H1 (cell line): ENCODE measurements around the gene ZNF415. TPM values are rescaled to one million over a fixed set of nuclear protein-coding genes. Genes with fewer than 3 reads are reported as not detected.

ENCODE experiments used
- CTCF ChIA-PET: fragments of 300-600 bp; sonication (Branson Sonifier 250); formaldehyde crosslinking; loops from one replicate; lab custom pipeline; 2021; ENCODE audit not compliant: partially characterized antibody; lab: Charles Lee
- POLR2A ChIA-PET: fragments of 300-600 bp; sonication (Branson Sonifier 250); formaldehyde crosslinking; loops from one replicate; lab custom pipeline; 2021; ENCODE audit warnings: inconsistent platforms; ENCODE audit not compliant: partially characterized antibody; lab: Charles Lee
- DNase-seq, 2 experiments: peaks; one replicate each; pipeline versions ENCODE4 v3.0.0 to v3.0.0-alpha.2; 2010 to 2022; ENCODE audit warnings: low spot score in 2 of 2, low read depth in 1 of 2, mixed read lengths in 1 of 2
- FAIRE-seq: peaks from 2 replicates; lab custom pipeline; 2011; peaks lifted over from hg19 to GRCh38; lab: Jason Lieb, UNC
- H2AFZ ChIP-seq: 2 replicates; pipeline ENCODE4 v1.8.1; 2012; ENCODE audit warnings: low read length, inconsistent platforms
- H2AK5ac ChIP-seq: 2 replicates; pipeline ENCODE4 v1.6.1; 2013; ENCODE audit warnings: low read depth, low read length
- H2BK120ac ChIP-seq: replicated peaks from 2 replicates; pipeline ENCODE3; 2013; ENCODE audit warnings: low read depth, low read length, inconsistent platforms
- H2BK12ac ChIP-seq: 2 replicates; pipeline ENCODE4 v1.6.1; 2013; ENCODE audit warnings: low read depth, low read length
- H2BK15ac ChIP-seq: 2 replicates; pipeline ENCODE4 v1.6.1; 2013; ENCODE audit warnings: low read length
- H2BK20ac ChIP-seq: 2 replicates; pipeline ENCODE4 v1.6.1; 2013; ENCODE audit warnings: low read length
- H2BK5ac ChIP-seq: 2 replicates; pipeline ENCODE4 v1.6.1; 2013; ENCODE audit warnings: low read depth, low read length
- H3K14ac ChIP-seq: 2 replicates; pipeline ENCODE4 v1.6.1; 2013; ENCODE audit warnings: inconsistent platforms; ENCODE audit not compliant: insufficient read length
- H3K18ac ChIP-seq: 2 replicates; pipeline ENCODE4 v1.6.1; 2013; ENCODE audit warnings: low read length; ENCODE audit errors: extremely low read depth
- H3K23ac ChIP-seq: 2 replicates; pipeline ENCODE4 v1.6.1; 2013; ENCODE audit warnings: inconsistent platforms; ENCODE audit not compliant: insufficient read length
- H3K23me2 ChIP-seq: 2 replicates; pipeline ENCODE4 v1.6.1; 2013; ENCODE audit warnings: low read depth, low read length
- H3K27ac ChIP-seq: 2 replicates; pipeline ENCODE4 v1.6.1; 2011; ENCODE audit warnings: low read depth, low read length, inconsistent platforms
- H3K27me3 ChIP-seq, 4 experiments: replicated peaks in 1 of 4; 1 replicate in 1 of 4; 2 replicates in 3 of 4; pipeline versions ENCODE4 v1.6.1 to v1.8.1; 2011 to 2013; ENCODE audit warnings: low read length in 3 of 4, mild to moderate bottlenecking in 3 of 4, inconsistent platforms in 2 of 4, mixed read lengths in 2 of 4, moderate library complexity in 1 of 4; ENCODE audit not compliant: control insufficient read depth in 3 of 4, insufficient read depth in 3 of 4; ENCODE audit errors: extremely low read depth in 1 of 4
- H3K36me3 ChIP-seq, 4 experiments: 2 replicates each; pipeline versions ENCODE4 v1.6.1 to v1.8.1; 2011 to 2013; ENCODE audit warnings: mild to moderate bottlenecking in 4 of 4, low read length in 3 of 4, moderate library complexity in 2 of 4, control low read depth in 1 of 4, inconsistent platforms in 1 of 4; ENCODE audit not compliant: insufficient read depth in 4 of 4, control insufficient read depth in 2 of 4
- H3K4ac ChIP-seq: replicated peaks from 2 replicates; pipeline ENCODE3; 2013; ENCODE audit warnings: low read length, low read depth, mixed read lengths, inconsistent platforms; ENCODE audit not compliant: insufficient read length
- H3K4me1 ChIP-seq, 4 experiments: replicated peaks in 1 of 4; 1 replicate in 1 of 4; 2 replicates in 3 of 4; pipeline versions ENCODE4 v1.6.1 to v1.8.1; 2011 to 2013; ENCODE audit warnings: low read length in 3 of 4, inconsistent platforms in 2 of 4, mixed read lengths in 1 of 4; ENCODE audit not compliant: insufficient read depth in 4 of 4, control insufficient read depth in 3 of 4
- H3K4me2 ChIP-seq, 2 experiments: 2 replicates each; pipeline versions ENCODE4 v1.6.1 to v1.8.1; 2011 to 2013; ENCODE audit warnings: low read depth in 2 of 2, low read length in 2 of 2, control low read depth in 1 of 2, inconsistent platforms in 1 of 2, mild to moderate bottlenecking in 1 of 2; ENCODE audit not compliant: insufficient read depth in 1 of 2
- H3K4me3 ChIP-seq, 4 experiments: fragments of 200-600, 300-600 bp in 1 of 4; sonication (generic), shearing (Covaris generic), sonication (Bioruptor Twin) in 1 of 4; 2 replicates each; pipeline versions ENCODE4 v1.5.1 to v1.8.1; 2011 to 2016; ENCODE audit warnings: low read length in 4 of 4, low read depth in 3 of 4, control low read depth in 2 of 4, inconsistent platforms in 2 of 4, mild to moderate bottlenecking in 2 of 4, mixed read lengths in 1 of 4, moderate library complexity in 1 of 4; ENCODE audit not compliant: insufficient read depth in 2 of 4; ENCODE audit errors: extremely low read depth in 1 of 4
- H3K56ac ChIP-seq: replicated peaks from 2 replicates; pipeline ENCODE3; 2013; ENCODE audit warnings: low read depth, mild to moderate bottlenecking, mixed read lengths, low read length, inconsistent platforms; ENCODE audit not compliant: insufficient read length
- H3K79me1 ChIP-seq: 2 replicates; pipeline ENCODE4 v1.6.1; 2013; ENCODE audit warnings: low read depth, low read length, control low read depth
- H3K79me2 ChIP-seq, 2 experiments: 2 replicates each; pipeline versions ENCODE4 v1.6.1 to v1.8.1; 2012 to 2013; ENCODE audit warnings: low read length in 2 of 2, mild to moderate bottlenecking in 2 of 2, inconsistent platforms in 1 of 2; ENCODE audit not compliant: insufficient read depth in 2 of 2, control insufficient read depth in 1 of 2
- H3K9ac ChIP-seq, 4 experiments: replicated peaks in 1 of 4; 1 replicate in 1 of 4; 2 replicates in 3 of 4; pipeline versions ENCODE4 v1.6.1 to v1.8.1; 2011 to 2013; ENCODE audit warnings: low read depth in 3 of 4, low read length in 3 of 4, control low read depth in 2 of 4, mild to moderate bottlenecking in 2 of 4, moderate library complexity in 2 of 4, inconsistent platforms in 1 of 4; ENCODE audit errors: extremely low read depth in 1 of 4
- H3K9me3 ChIP-seq, 2 experiments: 2 replicates each; pipeline versions ENCODE4 v1.6.1 to v1.8.1; 2012 to 2013; ENCODE audit warnings: mild to moderate bottlenecking in 2 of 2, moderate library complexity in 2 of 2, control low read depth in 1 of 2, inconsistent platforms in 1 of 2, low read depth in 1 of 2, low read length in 1 of 2, mixed read lengths in 1 of 2; ENCODE audit not compliant: insufficient read depth in 2 of 2
- H4K20me1 ChIP-seq, 2 experiments: replicated peaks in 1 of 2; 2 replicates each; pipeline versions ENCODE3 to v1.8.1; 2011 to 2013; ENCODE audit warnings: inconsistent platforms in 2 of 2, low read length in 2 of 2, mild to moderate bottlenecking in 1 of 2; ENCODE audit not compliant: insufficient read depth in 2 of 2, control insufficient read depth in 1 of 2
- H4K5ac ChIP-seq: 2 replicates; pipeline ENCODE4 v1.6.1; 2013; ENCODE audit warnings: low read length, low read depth, mixed read lengths, inconsistent platforms; ENCODE audit not compliant: insufficient read length
- H4K8ac ChIP-seq: 2 replicates; pipeline ENCODE4 v1.8.0; 2013; ENCODE audit warnings: mild to moderate bottlenecking, moderate library complexity, low read length, inconsistent platforms; ENCODE audit not compliant: insufficient read depth; ENCODE audit errors: extremely low read depth
- H4K91ac ChIP-seq: replicated peaks from 2 replicates; pipeline ENCODE3; 2013; ENCODE audit warnings: low read length, mixed read lengths, inconsistent platforms; ENCODE audit not compliant: insufficient read length
- CREB1 ChIP-seq: IDR thresholded peaks from 2 replicates; pipeline ENCODE4 v1.6.1; 2012; ENCODE audit warnings: inconsistent platforms
- EZH2 ChIP-seq: fragments of 200-600 bp; sonication (generic); IDR thresholded peaks from 2 replicates; pipeline ENCODE4 v1.7.1; 2012; ENCODE audit warnings: low read depth, mild to moderate bottlenecking, moderate library complexity, low read length, inconsistent platforms; ENCODE audit not compliant: severe bottlenecking
- HDAC6 ChIP-seq: IDR thresholded peaks from one replicate; pipeline ENCODE4 v1.7.1; 2012; ENCODE audit warnings: low read depth, mild to moderate bottlenecking, inconsistent platforms, low read length, moderate library complexity
- KDM4A ChIP-seq: IDR thresholded peaks from one replicate; pipeline ENCODE4 v1.7.1; 2012; ENCODE audit warnings: low read depth, mild to moderate bottlenecking, moderate library complexity, low read length, inconsistent platforms; ENCODE audit not compliant: severe bottlenecking
- SIRT6 ChIP-seq: IDR thresholded peaks from one replicate; pipeline ENCODE4 v1.7.1; 2012; ENCODE audit warnings: low read length, inconsistent platforms
- SUZ12 ChIP-seq: fragments of 200-600 bp; sonication (generic); IDR thresholded peaks from 2 replicates; pipeline ENCODE4 v1.6.1; 2012; ENCODE audit warnings: mild to moderate bottlenecking, inconsistent platforms, low read length, moderate library complexity, mixed read lengths
- WGBS, 2 experiments: shearing (Covaris generic) in 1 of 2; methylation state at CpG; one replicate each; pipeline versions ENCODE4 v1.1.6 to v1.1.7; 2013 to 2015; ENCODE audit warnings: low lambda C conversion rate in 2 of 2, mixed read lengths in 2 of 2, inconsistent platforms in 1 of 2, low coverage in 1 of 2, missing lambda C conversion rate in 1 of 2; ENCODE audit not compliant: insufficient replicate concordance in 2 of 2, insufficient coverage in 1 of 2, insufficient read length in 1 of 2; ENCODE audit errors: extremely low coverage in 1 of 2, missing lambda C conversion rate in 1 of 2; 5-methylcytosine and 5-hydroxymethylcytosine counted together
- polyA plus RNA-seq, 7 experiments: library from polyadenylated mRNA; depleted of rRNA in 3 of 7; stranded (reverse) in 5 of 7; unstranded in 2 of 7; fragments of >200 nt in 5 of 7; fragments of 200-250 nt in 2 of 7; gene quantifications; 1 replicate in 5 of 7; 2 replicates in 1 of 7; 4 replicates in 1 of 7; pipeline versions ENCODE4 v1.2.1 to v1.2.3, GENCODE V29; 2011 to 2013; ENCODE audit warnings: missing spikeins in 2 of 7, mixed read lengths in 2 of 7
- total RNA-seq: library from RNA; stranded (reverse); fragmentation: NEBNext Ultra II Directional; extraction: Animal tissue kit (Norgen Biotek cat#: 25700); gene quantifications from 2 replicates; pipeline ENCODE4 v1.2.1, GENCODE V29; 2021
- TF ChIP-seq, protein P1 (sequence below), 3 experiments: IDR thresholded peaks; 1 replicate in 2 of 3; 2 replicates in 1 of 3; pipeline versions ENCODE4 v1.5.1 to v1.6.1; 2011; ENCODE audit warnings: low read length in 3 of 3, mild to moderate bottlenecking in 3 of 3, inconsistent platforms in 2 of 3, low read depth in 1 of 3, moderate library complexity in 1 of 3; ENCODE audit not compliant: insufficient read depth in 1 of 3; ENCODE audit errors: control extremely low read depth in 1 of 3
- TF ChIP-seq, protein P2 (sequence below): IDR thresholded peaks from 2 replicates; pipeline ENCODE4 v1.6.1; 2011; ENCODE audit warnings: low read depth, mild to moderate bottlenecking, low read length; ENCODE audit not compliant: insufficient read depth

The ZNF415 gene
- total and polyA plus RNA-seq, 2 of the 8 experiments (the other 6 are each of a cell fraction or from before 2014, with no cell fraction given) = 5.8 to 9.7 TPM

DNA sequence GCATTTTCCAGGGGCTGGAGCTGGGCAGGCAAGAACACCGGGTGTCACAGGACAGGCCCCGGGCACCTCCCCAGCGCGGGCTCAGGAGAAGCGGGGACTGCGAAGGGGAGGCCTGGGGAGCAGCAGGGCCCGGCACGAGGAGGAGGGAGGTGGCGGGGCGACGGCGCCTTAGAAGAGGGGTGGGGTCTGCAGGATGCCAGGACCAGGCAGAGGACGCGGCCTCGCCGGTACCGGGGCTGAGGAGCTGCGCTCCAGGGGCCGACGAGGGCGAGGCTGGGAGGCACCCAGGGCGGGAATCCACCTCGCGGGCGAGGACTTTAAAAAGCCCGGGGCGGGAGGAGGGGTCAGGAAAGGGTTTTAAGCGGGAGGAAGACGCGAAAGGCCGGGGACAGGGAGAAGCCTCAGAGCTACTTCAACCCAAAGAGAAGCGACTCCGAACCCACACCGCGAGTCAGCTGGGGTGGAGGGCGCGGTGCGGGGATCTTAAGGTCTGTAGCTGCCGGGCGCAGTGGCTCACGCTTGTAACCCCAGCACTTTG lies 25.5 kb upstream of the ZNF415 start:
- Histone ChIP-seq H3K79me2 (peaks cover 0 to 4% of the 10 kb centered on the region in 2 experiments; a peak in 1 of 4 replicates), H3K36me3 (peaks cover 0 to 4% (median 0%) of the 10 kb centered on the region in 4 experiments; a peak in 1 of 8 replicates), H3K56ac (no peak overlapping the region), H3K23ac (no peak overlapping the region), H2BK120ac (no peak overlapping the region), H3K23me2 (peaks cover 10% of the 10 kb centered on the region; the same call in 1 of the 2 replicates), H2AK5ac (no peak overlapping the region), H4K8ac (no peak overlapping the region), H3K9me3 (peaks cover 4 to 13% of the 10 kb centered on the region in 2 experiments; a peak in 3 of 4 replicates), H3K4me3 (peak overlapping the region; percentile 47 to 67 (median 58)), H3K4me1 (peaks cover 0 to 2% (median 0%) of the 10 kb centered on the region in 4 experiments; a peak in 1 of 7 replicates), H3K4me2 (peak overlapping the region; percentile 77 to 96), H4K20me1 (peaks cover 0 to 5% of the 10 kb centered on the region in 2 experiments), H2BK12ac (no peak overlapping the region), H3K9ac (peak overlapping the region in 2 of 4 experiments; percentile 20 to 60; a peak in 2 of 7 replicates), H2BK5ac (no peak overlapping the region), H3K27me3 (no peaks in the 10 kb centered on the region), H4K5ac (no peak overlapping the region), H3K14ac (no peak overlapping the region), H2BK15ac (no peak overlapping the region), H2AFZ (no peak overlapping the region), H3K4ac (no peak overlapping the region), H3K18ac (no peak overlapping the region), H4K91ac (no peak overlapping the region), H3K79me1 (peaks cover 3% of the 10 kb centered on the region; the same call in 1 of the 2 replicates), H3K27ac (no peak overlapping the region), H2BK20ac (no peak overlapping the region)
- peak in 1 of 2 experiments; percentile 65 for DNase-seq
- POLR2A ChIA-PET = interaction anchor here (0.7 to 2.6 kb wide), 4 partner anchors 11 to 1278 kb away, joined by 3 to 8 read pairs (median 4); no protein-coding TSS in a partner anchor
- 3% methylated on average over 26 of the region's 41 CpGs; no CpG with 5 or more reads in 1 of the 2 experiments for WGBS, 2 experiments
- CTCF ChIA-PET = no interaction called here
- FAIRE-seq = no peak
- TF ChIP-seq KDM4A = peak; percentile 87
- TF ChIP-seq, protein P1, sequence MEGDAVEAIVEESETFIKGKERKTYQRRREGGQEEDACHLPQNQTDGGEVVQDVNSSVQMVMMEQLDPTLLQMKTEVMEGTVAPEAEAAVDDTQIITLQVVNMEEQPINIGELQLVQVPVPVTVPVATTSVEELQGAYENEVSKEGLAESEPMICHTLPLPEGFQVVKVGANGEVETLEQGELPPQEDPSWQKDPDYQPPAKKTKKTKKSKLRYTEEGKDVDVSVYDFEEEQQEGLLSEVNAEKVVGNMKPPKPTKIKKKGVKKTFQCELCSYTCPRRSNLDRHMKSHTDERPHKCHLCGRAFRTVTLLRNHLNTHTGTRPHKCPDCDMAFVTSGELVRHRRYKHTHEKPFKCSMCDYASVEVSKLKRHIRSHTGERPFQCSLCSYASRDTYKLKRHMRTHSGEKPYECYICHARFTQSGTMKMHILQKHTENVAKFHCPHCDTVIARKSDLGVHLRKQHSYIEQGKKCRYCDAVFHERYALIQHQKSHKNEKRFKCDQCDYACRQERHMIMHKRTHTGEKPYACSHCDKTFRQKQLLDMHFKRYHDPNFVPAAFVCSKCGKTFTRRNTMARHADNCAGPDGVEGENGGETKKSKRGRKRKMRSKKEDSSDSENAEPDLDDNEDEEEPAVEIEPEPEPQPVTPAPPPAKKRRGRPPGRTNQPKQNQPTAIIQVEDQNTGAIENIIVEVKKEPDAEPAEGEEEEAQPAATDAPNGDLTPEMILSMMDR (IDR thresholded peaks at IDR 0.05; ENCODE audit: control extremely low read depth in 1 of 3, insufficient read depth in 1 of 3, low read depth in 1 of 3, low read length in 3 of 3) = no peak
- TF ChIP-seq CREB1 = no peak
- TF ChIP-seq, protein P2, sequence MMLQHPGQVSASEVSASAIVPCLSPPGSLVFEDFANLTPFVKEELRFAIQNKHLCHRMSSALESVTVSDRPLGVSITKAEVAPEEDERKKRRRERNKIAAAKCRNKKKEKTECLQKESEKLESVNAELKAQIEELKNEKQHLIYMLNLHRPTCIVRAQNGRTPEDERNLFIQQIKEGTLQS = no peak
- no peak for TF ChIP-seq SUZ12
- no peak for TF ChIP-seq SIRT6
- TF ChIP-seq HDAC6 = no peak
- no peak for TF ChIP-seq EZH2
